Keratinocyte (primary cell): Measurements from ENCODE around the gene NCKAP5. TPM values are rescaled to one million over a fixed set of nuclear protein-coding genes. Genes with fewer than 3 reads are reported as not detected.

ENCODE experiments used
- DNase-seq: peaks from one replicate; pipeline ENCODE4 v3.0.0-alpha.2; 2011; ENCODE audit warnings: low read depth, missing footprints, low spot score
- FAIRE-seq: peaks from 2 replicates; lab custom pipeline; 2011; peaks lifted over from hg19 to GRCh38; lab: Jason Lieb, UNC
- H2AFZ ChIP-seq: 2 replicates; pipeline ENCODE4 v1.6.0; 2012; ENCODE audit warnings: low read length, control low read depth, inconsistent platforms; ENCODE audit not compliant: control insufficient read depth
- H3K27ac ChIP-seq: 2 replicates; pipeline ENCODE4 v1.5.1; 2011; ENCODE audit warnings: low read length; ENCODE audit not compliant: control insufficient read depth, insufficient read depth
- H3K27me3 ChIP-seq: 3 replicates; pipeline ENCODE4 v1.6.0; 2011; ENCODE audit warnings: low read length; ENCODE audit not compliant: control insufficient read depth, insufficient read depth; ENCODE audit errors: extremely low read depth
- H3K36me3 ChIP-seq, 2 experiments: 2 replicates in 1 of 2; 3 replicates in 1 of 2; pipeline ENCODE4 v1.5.1; 2011; ENCODE audit warnings: low read length in 2 of 2, mild to moderate bottlenecking in 1 of 2; ENCODE audit not compliant: control insufficient read depth in 2 of 2, insufficient read depth in 2 of 2; ENCODE audit errors: extremely low read depth in 1 of 2
- H3K4me1 ChIP-seq: 3 replicates; pipeline ENCODE4 v1.5.1; 2011; ENCODE audit warnings: low read length; ENCODE audit not compliant: control insufficient read depth, insufficient read depth; ENCODE audit errors: extremely low read depth
- H3K4me2 ChIP-seq: 3 replicates; pipeline ENCODE4 v1.6.0; 2011; ENCODE audit warnings: low read depth, low read length; ENCODE audit not compliant: control insufficient read depth, insufficient read depth; ENCODE audit errors: extremely low read depth
- H3K4me3 ChIP-seq, 3 experiments: fragments of 200-600 bp in 1 of 3; sonication (generic) in 1 of 3; 2 replicates in 2 of 3; 3 replicates in 1 of 3; pipeline ENCODE4 v1.5.1; 2011 to 2016; ENCODE audit warnings: low read length in 3 of 3, mild to moderate bottlenecking in 3 of 3, control low read depth in 2 of 3, inconsistent platforms in 1 of 3, low read depth in 1 of 3, mixed read lengths in 1 of 3, mixed run types in 1 of 3, moderate library complexity in 1 of 3; ENCODE audit not compliant: control insufficient read depth in 2 of 3, insufficient read depth in 2 of 3; ENCODE audit errors: extremely low read depth in 1 of 3
- H3K79me2 ChIP-seq: 2 replicates; pipeline ENCODE4 v1.6.0; 2012; ENCODE audit warnings: low read length; ENCODE audit not compliant: control insufficient read depth, insufficient read depth
- H3K9ac ChIP-seq: 3 replicates; pipeline ENCODE4 v1.6.0; 2011; ENCODE audit warnings: low read length; ENCODE audit not compliant: control insufficient read depth, insufficient read depth; ENCODE audit errors: extremely low read depth
- H3K9me1 ChIP-seq: 3 replicates; pipeline ENCODE4 v1.6.0; 2011; ENCODE audit warnings: low read length; ENCODE audit not compliant: control insufficient read depth, insufficient read depth; ENCODE audit errors: extremely low read depth
- H3K9me3 ChIP-seq: 2 replicates; pipeline ENCODE4 v1.5.1; 2012; ENCODE audit warnings: low read depth, low read length; ENCODE audit not compliant: control insufficient read depth
- H4K20me1 ChIP-seq: 3 replicates; pipeline ENCODE4 v1.6.0; 2011; ENCODE audit warnings: low read length; ENCODE audit not compliant: control insufficient read depth, insufficient read depth; ENCODE audit errors: extremely low read depth
- EZH2 ChIP-seq: IDR thresholded peaks from one replicate; pipeline ENCODE4 v1.6.1; 2012; ENCODE audit warnings: inconsistent platforms, mild to moderate bottlenecking, low read length, moderate library complexity
- dilution Hi-C: fragments of 300-500 bp; cut with MboI; formaldehyde crosslinking; loops from one replicate; pipeline ENCODE4 v1.7.0; 2020; ENCODE audit warnings: low sequenced_read_pairs; ENCODE audit not compliant: extremely low pct_ligation_motif_present
- polyA plus RNA-seq, 5 experiments: library from polyadenylated mRNA; depleted of rRNA in 3 of 5; stranded (reverse) in 3 of 5; stranded (forward) in 1 of 5; unstranded in 1 of 5; fragments of >200 nt; gene quantifications; 1 replicate in 1 of 5; 2 replicates in 3 of 5; 3 replicates in 1 of 5; pipeline versions ENCODE4 v1.2.1 to v1.2.3, GENCODE V29; 2011 to 2012; ENCODE audit warnings: missing spikeins in 2 of 5, low read depth in 1 of 5, low replicate concordance in 1 of 5
- TF ChIP-seq, protein P1 (sequence below), 3 experiments: IDR thresholded peaks in 1 of 3; conservative IDR thresholded peaks in 1 of 3; optimal IDR thresholded peaks in 1 of 3; 2 replicates in 2 of 3; 3 replicates in 1 of 3; pipeline versions ENCODE3 to v1.5.1; 2011; ENCODE audit warnings: low read length in 3 of 3, mild to moderate bottlenecking in 3 of 3, moderate library complexity in 2 of 3, control low read depth in 1 of 3, inconsistent platforms in 1 of 3; ENCODE audit not compliant: insufficient read depth in 2 of 3; ENCODE audit errors: extremely low read depth in 1 of 3

Gene NCKAP5
- polyA plus RNA-seq, 1 donor (not counting 4 experiments of a cell fraction or from before 2014, with no cell fraction given) = 3.6 TPM

GRCh38 chr2:133432778-133433177, 135.5 kb downstream of the NCKAP5 start:
- FAIRE-seq (no peak), DNase-seq (no peak)
- Histone ChIP-seq H3K27ac (no peak overlapping the region), H3K27me3 (no peaks in the 10 kb centered on the region), H3K9me3 (no peaks in the 10 kb centered on the region), H3K4me2 (no peak overlapping the region), H2AFZ (no peak overlapping the region), H3K9ac (no peak overlapping the region), H4K20me1 (no peaks in the 10 kb centered on the region), H3K79me2 (no peaks in the 10 kb centered on the region), H3K9me1 (no peaks in the 10 kb centered on the region), H3K4me1 (peaks cover 20% of the 10 kb centered on the region), H3K4me3 (no peak overlapping the region), H3K36me3 (no peaks in the 10 kb centered on the region)
- dilution Hi-C loops = no loop called here
- TF ChIP-seq, protein P1, sequence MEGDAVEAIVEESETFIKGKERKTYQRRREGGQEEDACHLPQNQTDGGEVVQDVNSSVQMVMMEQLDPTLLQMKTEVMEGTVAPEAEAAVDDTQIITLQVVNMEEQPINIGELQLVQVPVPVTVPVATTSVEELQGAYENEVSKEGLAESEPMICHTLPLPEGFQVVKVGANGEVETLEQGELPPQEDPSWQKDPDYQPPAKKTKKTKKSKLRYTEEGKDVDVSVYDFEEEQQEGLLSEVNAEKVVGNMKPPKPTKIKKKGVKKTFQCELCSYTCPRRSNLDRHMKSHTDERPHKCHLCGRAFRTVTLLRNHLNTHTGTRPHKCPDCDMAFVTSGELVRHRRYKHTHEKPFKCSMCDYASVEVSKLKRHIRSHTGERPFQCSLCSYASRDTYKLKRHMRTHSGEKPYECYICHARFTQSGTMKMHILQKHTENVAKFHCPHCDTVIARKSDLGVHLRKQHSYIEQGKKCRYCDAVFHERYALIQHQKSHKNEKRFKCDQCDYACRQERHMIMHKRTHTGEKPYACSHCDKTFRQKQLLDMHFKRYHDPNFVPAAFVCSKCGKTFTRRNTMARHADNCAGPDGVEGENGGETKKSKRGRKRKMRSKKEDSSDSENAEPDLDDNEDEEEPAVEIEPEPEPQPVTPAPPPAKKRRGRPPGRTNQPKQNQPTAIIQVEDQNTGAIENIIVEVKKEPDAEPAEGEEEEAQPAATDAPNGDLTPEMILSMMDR (optimal IDR thresholded peaks at IDR 0.05 in 1 of 3, IDR thresholded peaks at IDR 0.05 in 1 of 3, conservative IDR thresholded peaks at IDR 0.05 in 1 of 3; ENCODE audit: extremely low read depth in 1 of 3, insufficient read depth in 2 of 3, low read length in 3 of 3) = no peak
- TF ChIP-seq EZH2 = no peak

DNA sequence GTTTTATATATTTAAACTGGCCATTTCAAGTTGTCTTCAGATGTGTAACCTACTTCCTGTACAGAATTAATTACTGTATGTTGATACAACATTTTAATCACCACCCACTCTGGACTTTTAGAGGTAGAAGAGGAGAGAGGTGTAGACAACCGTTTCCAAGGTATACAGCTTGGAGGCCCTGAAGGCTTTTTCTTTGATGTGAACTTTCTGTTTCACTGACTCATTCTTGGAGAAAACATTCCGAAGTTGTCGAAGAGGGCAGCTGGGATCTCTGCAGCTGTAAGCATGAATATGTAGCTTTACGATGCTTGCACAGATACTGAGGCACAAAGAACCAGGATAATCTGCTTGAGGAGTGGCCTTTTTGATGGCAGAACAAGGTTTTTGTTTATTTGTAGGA, 137.0 kb downstream of the NCKAP5 start:
- dilution Hi-C loops = no loop called here
- DNase-seq = peak; percentile 30
- Histone ChIP-seq H3K9me3 (no peaks in the 10 kb centered on the region), H3K4me3 (no peak overlapping the region), H3K27ac (peak overlapping the region; percentile 24), H3K4me1 (peaks cover 20% of the 10 kb centered on the region), H3K79me2 (no peaks in the 10 kb centered on the region), H3K36me3 (no peaks in the 10 kb centered on the region), H3K9me1 (no peaks in the 10 kb centered on the region), H2AFZ (no peak overlapping the region), H4K20me1 (no peaks in the 10 kb centered on the region), H3K27me3 (no peaks in the 10 kb centered on the region), H3K9ac (peak overlapping the region; percentile 34), H3K4me2 (peak overlapping the region; percentile 40)
- FAIRE-seq = peak; percentile 97
- no peak for TF ChIP-seq EZH2
- TF ChIP-seq, protein P1 (optimal IDR thresholded peaks at IDR 0.05 in 1 of 3, IDR thresholded peaks at IDR 0.05 in 1 of 3, conservative IDR thresholded peaks at IDR 0.05 in 1 of 3; ENCODE audit: extremely low read depth in 1 of 3, insufficient read depth in 2 of 3, low read length in 3 of 3) = no peak
